NCI-H1417 treated with DMSO at 0.1 percent for 48 hours (cell line): ENCODE measurements around the gene TNFSF11.
"Not testable (repeated sequence)": the region's sequence is repeated elsewhere in the genome, so short reads cannot be mapped to it uniquely, and the experiment has no call there.

ENCODE experiments used
- DNase-seq: peaks from one replicate; lab custom pipeline; 2025; lab: John Stamatoyannopoulos, UW

Gene TNFSF11

GRCh38 chr13:42574011-42574410, at the start of gene TNFSF11:
Gene TNFSF11, plus strand, starts transcription at chr13:42574152. Its CDS starts 152 bp downstream, at chr13:42574304.
- no peak for DNase-seq

- no peak for DNase-seq
Measured at GRCh38 chr13:42524487-42525034, 49.4 kb upstream of the TNFSF11 start.

- DNase-seq = no peak
Measured at GRCh38 chr13:42525035-42525504, 48.9 kb upstream of the TNFSF11 start.

- no peak for DNase-seq
Measured at GRCh38 chr13:42526276-42526675, 47.7 kb upstream of the TNFSF11 start.

- no peak for DNase-seq
Measured at GRCh38 chr13:42526804-42527203, 47.1 kb upstream of the TNFSF11 start.

GRCh38 chr13:42532561-42533335, 41.2 kb upstream of the TNFSF11 start:
- DNase-seq = no peak

GRCh38 chr13:42533336-42533591, 40.7 kb upstream of the TNFSF11 start:
- DNase-seq = no peak

GRCh38 chr13:42534785-42535184, 39.2 kb upstream of the TNFSF11 start:
- no peak for DNase-seq

GRCh38 chr13:42538996-42539395, 35.0 kb upstream of the TNFSF11 start:
- no peak for DNase-seq

- DNase-seq = no peak
Measured at GRCh38 chr13:42539670-42540069, 34.3 kb upstream of the TNFSF11 start.

- no peak for DNase-seq
Measured at GRCh38 chr13:42543215-42543797, 30.6 kb upstream of the TNFSF11 start.

- no peak for DNase-seq
Measured at GRCh38 chr13:42544246-42544926, 29.6 kb upstream of the TNFSF11 start.

GRCh38 chr13:42545842-42546241, 28.1 kb upstream of the TNFSF11 start:
- no peak for DNase-seq

GRCh38 chr13:42547612-42548011, 26.3 kb upstream of the TNFSF11 start:
- DNase-seq = no peak

- DNase-seq = no peak
Measured at GRCh38 chr13:42548731-42549551, 25.0 kb upstream of the TNFSF11 start.

GRCh38 chr13:42549552-42549936, 24.4 kb upstream of the TNFSF11 start:
- no peak for DNase-seq

- DNase-seq = no peak
Measured at GRCh38 chr13:42551611-42552010, 22.3 kb upstream of the TNFSF11 start.

GRCh38 chr13:42553098-42554046, 20.6 kb upstream of the TNFSF11 start:
- DNase-seq = no peak

GRCh38 chr13:42559057-42559456, 14.9 kb upstream of the TNFSF11 start:
- no peak for DNase-seq

- not testable (repeated sequence) for DNase-seq
Measured at GRCh38 chr13:42559573-42560218, 14.3 kb upstream of the TNFSF11 start.
